ENCODE results near the gene DUSP15.
"Not testable (repeated sequence)": the region's sequence is repeated elsewhere in the genome, so short reads cannot be mapped to it uniquely, and the experiment has no call there.

DUSP15 gene, protein sequence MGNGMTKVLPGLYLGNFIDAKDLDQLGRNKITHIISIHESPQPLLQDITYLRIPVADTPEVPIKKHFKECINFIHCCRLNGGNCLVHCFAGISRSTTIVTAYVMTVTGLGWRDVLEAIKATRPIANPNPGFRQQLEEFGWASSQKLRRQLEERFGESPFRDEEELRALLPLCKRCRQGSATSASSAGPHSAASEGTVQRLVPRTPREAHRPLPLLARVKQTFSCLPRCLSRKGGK

DNA sequence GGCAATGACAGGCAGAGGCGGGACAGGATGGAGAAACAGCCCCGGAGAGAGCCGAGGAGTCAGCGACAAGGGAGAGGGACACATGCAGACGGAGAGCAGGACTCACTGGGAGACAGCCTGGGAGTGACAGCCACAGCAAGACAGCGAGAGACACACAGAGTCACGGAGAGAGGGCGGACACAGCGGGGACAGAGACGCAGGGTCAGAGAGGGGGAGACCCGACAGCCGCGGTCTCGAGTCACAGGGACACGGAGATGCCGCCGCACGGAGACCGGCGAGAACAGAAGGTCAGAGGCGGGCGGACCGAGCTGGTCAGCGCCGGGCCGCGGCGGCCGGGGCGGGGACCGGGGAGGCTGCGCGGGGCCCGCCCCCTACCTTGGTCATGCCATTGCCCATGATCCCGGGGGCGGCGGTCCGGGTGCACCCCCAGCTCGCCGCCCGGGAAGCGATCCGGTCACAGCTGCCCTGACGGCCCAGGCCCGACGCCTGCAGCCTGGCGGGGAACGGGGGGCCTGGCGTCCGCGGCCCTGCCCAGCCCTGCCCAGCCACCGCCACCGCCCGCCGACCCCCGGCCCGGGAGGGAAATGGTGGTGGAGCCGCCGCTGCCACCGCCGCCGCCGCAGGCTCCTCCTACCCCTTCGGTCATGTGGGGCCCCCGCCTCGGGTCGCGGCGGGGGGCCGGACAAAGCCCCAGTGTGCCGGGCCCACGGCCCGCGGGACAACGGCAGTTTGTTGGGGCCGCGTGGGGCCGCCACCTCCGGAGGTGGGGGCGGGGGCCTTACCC, at the start of gene DUSP15, which contains the start of gene TTLL9:
TSS of gene DUSP15 (minus strand) at position 586 of the 784 bp plus-strand sequence. CDS start at position 396, 190 bp downstream.
TSS of gene TTLL9 (plus strand) at position 693 of the 784 bp plus-strand sequence. CDS start 493 bp downstream, outside the sequence.
- no peak for DNase-seq

DNA sequence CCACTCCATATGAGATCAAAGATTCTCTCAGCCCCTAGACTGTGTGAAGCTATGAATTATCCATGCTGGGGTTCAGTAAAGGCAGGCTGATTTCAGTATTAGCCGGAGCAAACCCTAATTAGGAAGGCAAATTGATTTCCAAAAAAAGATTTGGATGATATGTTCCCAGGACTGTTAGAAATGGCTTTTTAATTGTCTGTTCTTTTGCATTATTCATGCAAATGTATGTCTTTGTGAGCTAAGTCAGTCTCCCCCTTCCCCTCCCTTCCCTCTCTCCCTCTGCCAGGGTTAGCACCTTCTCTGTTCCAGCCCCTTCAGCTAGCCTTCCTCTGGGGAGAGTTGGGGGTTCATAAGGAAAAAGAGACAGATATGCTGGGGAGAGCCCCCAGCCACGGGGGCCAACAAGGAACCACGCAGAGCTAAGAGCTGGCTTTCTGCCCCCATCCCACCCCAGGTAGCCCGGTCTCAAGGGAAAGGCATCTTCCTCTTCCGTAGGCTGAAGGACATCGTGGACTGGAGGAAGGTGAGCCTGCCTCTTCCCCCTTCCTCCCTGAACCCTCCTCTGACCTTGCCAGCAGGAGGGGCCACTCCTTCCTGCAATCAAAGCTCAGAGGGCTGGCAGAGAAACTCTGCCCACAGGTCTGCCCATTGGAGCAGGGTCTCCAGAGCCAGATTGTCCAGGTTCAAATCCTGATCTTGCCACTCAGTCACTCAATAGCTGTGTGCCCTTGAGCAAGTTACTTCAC, 49.3 kb upstream of the DUSP15 start:
- DNase-seq = no peak

DNA sequence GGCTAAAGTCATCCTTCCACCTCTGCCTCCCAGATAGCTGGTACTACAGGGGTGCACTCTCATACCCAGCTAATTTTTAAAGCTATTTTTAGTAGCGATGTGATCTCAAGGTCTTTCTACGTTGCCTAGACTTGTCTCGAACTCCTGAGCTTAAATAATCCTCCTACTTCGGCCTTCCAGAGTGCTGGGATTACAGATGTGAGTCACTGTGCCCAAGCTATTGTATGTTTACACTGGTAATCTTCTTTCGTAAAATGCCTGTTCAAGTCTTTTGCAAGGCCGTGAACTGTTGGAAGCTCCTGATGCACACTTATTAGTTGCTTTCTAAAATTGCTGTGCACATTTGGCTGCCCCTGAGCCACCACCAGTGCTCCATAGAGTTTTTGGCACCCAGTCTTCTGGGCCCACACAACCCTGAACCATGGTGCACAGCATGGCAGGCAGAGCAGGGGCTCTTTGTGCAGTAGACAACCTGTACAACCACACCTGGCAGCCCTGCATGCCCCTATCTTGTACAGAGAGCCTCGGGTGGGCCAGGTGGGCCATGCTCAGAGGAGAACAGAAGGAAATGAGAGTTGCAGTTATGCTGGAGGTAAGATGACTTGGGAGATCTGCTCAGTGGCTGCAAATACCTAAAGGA, 48.3 kb upstream of the DUSP15 start:
- no peak for DNase-seq

DNA sequence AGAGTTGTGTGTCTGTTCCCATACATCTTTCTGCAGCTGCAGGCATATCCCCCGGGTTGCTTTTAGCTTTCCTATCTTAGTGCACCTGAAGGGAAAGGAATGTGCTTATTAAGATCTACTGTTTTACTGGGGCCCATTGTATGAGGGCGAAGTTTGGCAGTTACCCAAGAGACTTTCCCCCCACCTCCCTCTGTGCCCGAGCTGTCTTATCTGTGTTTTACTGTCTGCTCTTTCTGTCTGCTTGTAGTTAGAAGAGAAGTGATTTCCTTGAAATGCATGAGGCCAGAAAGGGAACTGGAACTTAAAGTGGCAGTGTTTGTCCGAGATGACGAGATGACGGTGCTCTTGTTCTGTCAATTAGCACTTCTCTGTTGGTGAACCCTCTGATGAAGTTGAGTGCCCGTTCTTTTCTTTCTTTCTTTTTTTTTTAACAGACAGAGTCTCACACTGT, 47.7 kb upstream of the DUSP15 start:
- not testable (repeated sequence) for DNase-seq

DNA sequence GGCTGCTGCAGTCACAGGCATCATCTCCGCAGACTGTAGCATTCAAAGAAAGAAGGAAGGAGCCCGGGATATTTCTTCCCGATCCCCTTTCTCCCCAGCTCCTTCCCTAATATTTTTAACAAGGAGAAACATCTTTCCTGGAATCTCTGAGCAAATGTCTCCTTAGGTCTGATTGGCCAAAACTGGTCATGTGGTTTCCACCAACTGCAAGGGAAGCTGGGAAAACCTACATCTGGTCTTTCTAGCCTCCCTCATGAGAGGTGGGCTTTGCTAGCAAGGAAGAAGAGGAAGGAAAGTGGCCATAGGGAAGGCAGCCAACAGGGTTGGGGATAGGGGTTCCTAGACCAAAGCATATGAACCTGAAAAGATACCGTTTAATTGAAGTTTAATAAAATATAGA, 46.4 kb upstream of the DUSP15 start:
- DNase-seq = no peak

DNA sequence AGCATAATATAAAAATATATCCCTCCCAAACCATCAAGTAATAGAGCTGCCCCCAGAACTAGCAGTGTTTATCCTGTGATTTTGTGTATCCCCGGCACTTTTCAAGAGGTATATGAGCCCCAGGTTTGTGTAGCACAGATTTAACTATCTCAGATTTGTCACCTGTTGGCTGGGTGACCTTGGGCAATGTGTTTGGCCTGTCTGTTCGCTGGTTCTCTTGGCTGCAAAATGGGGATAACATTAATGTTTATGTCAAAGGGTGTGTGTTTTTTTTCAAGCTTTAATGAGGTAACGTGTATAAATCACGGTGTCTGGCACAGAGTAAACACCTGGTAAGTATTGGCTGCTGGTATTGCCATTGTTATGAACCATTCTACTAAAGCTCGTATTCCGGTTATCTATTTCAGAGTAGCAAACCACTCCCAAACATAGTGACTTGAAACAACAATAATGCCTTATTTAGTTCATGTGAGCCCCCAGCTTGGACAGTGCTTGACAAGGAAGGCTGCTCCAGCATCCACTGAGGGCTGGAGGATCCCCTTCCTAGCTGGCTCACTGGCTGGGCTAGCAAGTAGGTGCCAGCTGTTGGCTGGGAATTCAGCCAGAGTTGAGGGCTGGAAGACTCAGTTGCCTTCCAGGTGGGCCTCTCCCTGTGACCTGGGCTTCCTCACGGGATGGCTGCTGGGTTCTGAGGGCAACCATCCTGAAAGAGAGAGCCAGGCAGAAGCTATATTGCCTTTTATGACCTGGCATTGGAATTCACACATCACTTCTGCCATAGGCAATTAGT, 45.4 kb upstream of the DUSP15 start:
- no peak for DNase-seq

DNA sequence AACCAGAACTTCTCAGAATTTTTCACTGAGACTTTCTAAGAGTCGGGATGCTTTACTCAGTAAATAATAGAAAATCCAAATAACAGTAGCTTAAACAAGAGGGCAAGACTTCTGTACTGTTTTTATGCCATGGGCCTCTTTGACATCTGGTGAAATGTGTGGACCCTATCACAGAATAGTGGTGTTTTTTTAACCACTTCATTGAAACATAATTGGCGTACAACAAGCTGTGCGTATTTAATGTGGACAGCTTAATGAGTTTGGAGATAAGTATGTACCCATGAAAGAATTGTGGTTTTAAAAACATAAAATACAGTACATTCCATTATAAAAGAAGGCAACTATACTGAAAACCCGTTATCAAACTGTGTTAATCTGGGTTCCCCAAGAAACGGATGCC, 43.8 kb upstream of the DUSP15 start:
- DNase-seq = no peak

DNA sequence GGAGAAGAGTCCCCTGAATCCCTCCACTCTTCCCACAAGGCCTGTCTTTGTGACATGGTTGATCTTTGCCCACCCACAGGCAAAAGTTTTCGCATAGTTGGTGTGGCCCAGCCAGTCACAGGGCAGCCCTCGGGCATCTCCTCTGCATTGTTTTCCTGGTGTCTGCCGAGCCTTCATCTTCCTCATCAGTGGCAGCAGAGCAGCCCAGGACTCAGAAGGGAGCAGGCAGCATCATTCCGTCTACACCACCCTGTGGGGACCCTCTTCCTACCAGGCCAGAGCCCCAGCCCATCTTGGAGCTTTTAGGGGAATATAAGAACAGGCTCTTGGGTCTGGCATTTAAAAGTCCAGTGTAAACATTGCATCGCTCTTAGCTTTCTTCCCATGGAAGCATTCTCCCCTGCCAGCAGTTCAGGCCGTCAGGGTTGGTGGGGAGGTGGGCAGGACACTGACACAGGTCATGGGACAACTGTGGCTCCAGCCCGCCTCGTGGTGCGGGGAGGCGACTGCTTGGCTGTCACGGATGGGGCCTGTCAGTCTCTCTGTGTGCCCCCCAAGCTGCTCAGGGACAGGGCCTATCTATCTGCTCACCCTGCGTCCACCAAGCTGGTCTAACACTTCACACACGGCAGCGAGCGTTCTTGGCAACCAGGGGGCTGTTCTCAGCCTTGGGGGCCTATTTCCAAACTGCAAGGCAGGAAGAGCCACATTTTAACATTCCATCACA, 43.3 kb upstream of the DUSP15 start:
- DNase-seq = no peak

DNA sequence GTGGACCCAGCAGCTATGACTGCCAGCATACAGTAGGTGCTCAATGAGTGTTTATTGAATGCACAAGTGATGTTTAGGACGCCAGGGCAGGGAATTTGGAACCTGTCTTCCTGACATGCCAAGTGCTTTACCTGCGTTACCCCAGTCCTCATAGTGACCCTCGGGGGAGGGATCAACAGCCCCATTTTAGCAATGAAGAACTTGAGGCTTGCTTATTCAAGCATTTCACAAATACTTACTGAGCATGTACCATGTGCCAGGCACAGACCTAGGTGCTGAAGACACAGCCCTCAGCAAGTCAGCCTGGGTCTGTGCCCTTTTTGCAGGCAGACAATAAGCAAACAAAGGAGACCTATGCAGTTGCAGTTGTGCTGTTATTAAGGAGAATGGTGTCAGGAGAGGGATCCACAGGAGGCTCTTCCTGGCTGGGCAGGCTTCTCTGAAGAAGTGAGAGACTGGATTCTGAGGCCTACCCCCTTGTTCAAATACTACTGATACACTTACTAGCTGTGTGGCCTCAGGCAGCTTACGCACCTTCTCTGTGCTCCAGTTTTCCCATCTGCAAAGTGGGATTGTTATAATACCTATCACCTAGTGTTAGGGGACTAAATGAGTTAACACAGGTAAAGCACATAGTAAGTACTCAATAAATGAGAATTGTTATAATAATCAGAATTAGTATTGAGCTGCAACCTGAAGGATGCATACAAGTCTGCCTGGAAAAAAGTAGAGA, 39.9 kb upstream of the DUSP15 start:
- no peak for DNase-seq

DNA sequence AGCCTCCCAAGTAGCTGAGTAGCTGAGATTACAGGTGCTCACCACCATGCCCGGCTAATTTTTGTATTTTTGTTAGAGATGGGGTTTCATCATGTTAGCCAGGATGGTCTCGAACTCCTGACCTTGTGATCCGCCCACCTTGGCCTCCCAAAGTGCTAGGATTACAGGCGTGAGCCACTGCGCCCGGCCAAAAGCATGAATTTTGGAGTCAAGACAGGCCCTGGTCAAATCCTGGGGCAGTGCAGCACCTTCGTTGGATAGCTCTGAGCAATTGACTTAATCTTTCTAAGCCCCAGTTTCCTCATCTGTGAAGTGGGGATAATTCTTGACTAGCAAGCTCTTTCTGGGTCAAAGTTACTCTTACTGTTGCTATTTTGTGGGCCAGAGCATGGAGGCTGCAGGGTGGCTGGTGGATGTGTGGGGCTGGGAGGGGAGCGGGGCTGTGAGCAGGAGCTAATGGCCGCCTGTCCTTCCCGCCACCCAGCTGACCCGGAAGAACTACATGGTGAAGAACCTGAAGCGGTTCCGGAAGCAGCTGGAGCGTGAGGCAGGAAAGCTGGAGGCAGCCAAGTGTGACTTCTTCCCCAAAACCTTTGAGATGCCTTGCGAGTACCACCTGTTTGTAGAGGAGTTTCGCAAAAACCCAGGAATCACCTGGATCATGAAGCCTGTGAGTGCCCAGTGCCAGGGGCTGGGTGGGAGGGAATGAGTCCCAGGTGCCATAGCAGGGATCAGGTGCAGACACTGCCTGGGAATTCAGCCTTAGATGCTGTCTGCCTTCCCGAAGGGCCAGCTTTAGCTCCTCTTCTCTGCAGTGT, 39.1 kb upstream of the DUSP15 start:
- no peak for DNase-seq

DNA sequence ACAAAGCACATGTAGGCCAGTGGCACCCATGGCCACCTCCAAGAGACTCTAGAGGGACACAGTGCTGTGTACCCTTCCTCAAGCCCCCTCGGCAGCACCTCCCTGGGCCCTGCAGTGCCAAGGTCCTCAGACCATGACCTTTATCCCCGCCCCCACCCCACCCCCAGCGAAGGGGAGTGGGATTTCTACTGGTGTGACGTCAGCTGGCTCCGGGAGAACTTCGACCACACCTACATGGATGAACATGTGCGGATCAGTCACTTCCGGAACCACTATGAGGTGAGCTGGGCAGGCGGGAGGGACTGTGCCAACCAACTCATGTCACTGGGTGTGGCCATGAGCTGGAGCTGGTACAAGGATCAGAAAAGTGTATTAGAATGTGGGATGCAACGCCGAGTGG, 38.1 kb upstream of the DUSP15 start:
- DNase-seq = no peak

DNA sequence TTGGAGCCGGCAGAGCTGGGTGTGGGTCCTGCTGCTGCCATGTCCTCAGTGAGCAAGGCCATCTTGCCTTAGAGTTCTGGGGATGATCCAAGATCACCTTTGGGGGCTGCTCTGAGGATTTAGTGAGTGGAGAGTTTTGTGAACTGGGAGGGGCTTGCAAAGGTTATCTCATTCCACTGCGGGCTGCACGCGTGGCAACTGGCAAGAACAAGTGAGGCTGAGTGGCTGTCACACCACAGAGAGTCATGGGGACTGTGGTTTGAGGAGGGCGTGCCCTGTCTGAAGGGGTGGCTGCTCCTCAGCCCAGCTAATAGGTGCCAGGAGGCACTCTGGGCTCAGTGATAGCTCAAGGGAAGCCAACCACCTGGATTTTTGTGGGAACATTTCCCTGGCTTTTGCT, 37.7 kb upstream of the DUSP15 start:
- no peak for DNase-seq

DNA sequence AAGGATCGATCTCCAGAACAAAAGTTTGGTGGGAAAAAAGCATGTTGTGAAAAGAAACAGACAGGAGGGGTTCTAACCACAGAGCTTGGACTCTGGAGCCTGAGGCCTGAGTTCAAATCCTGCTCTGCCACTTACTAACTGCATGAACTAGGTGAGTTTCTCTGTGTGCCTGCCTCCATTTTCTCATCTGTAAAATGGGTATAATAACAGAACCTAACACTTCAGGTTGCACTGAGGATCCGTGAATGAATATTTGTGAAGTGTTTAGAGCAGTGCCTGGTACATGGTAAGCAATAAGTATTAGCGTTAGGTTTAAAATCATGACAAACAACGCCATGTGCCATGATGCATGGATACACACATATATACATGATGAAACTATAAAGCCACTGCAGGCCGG, 36.7 kb upstream of the DUSP15 start:
- DNase-seq = no peak

DNA sequence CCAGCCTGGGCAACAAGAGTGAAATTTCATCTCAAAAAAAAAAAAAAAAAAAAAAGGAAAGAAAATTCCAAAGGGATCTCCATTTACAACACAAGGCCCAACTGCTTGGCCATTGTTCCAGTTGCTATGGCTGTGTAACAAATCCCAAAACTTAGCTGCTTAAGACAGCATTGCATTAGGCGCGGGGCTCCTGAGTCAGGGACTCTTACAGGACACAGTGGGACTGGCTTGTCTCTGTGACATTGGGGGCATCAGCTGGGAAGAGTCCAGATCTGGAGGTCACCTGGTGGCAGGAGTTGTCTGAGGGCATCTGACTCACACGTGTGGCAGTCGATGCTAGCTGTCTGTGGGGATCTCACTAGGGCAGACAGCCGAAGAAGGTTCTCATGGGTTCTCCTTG, 35.7 kb upstream of the DUSP15 start:
- no peak for DNase-seq

DNA sequence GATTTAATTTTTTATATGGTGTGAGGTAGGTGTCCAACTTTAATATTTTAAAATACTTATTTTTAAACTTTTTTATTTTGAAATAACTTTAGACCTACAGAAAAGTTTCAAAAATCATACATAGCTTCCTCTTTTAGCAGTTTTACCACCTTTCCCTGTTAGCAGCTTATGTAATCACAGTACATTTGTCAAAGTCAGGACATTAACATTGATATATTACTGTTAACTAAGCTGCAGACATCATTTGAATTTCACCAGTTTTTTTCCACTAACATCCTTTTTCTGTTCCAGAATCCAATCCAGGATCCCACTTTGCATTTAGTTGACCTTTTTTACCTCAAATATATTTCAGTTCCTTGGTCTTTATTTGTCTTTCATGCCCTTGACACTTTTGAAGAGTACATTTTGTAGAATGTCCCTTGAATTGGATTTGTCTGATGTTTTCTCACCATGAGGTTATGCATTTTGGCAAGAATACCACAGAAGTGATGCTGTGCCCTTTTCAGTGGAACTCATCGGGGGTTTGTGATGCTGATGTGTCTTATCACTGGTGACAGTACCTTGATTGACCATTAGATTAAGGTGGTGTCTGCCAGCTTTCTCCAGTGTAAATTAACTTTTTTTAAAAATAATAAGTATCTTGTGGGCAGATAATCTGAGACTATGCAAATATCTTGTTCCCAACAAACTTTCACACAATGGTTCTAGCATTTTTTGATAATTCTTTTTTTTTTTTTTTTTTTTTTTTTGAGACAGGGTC, 33.5 kb upstream of the DUSP15 start:
- no peak for DNase-seq

DNA sequence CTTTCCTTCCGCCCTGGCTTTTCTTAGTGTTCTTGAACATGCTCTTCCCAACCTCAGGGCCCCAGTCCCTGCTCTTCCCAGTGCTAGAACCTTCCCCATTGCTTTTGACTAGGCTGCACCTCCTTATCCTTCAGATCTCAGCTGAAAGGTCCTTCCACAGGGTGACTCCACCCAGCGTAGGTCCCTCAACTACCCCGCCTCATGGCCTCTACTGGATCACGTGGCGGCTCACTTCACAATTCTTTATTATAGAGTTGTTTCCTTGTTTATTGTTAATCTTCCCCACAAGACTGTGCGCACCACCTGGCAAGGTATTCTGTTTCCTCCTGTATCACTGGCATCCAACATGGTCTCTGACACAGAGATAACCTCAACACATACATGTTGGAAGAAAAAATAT, 31.3 kb upstream of the DUSP15 start:
- no peak for DNase-seq

DNA sequence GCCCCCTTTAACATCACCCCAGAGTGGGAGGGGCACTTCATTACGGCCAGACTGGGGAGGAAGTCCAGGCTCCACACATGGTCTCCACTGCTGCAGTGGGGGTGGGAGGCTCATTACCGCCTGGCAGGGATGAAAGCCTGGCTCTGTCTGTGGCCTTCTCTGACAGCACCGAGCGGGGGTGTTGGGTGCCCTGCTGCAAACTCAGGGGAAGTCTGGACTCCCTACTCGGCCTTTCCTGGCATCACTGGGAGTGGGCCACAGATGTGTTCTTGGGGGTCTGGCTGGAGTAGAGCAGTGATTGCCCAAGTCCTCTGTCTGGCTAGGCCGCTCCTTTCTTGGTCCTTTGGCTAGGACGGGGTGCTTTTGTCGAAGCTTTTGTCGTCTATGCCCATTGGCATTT, 27.2 kb upstream of the DUSP15 start:
- DNase-seq = no peak

DNA sequence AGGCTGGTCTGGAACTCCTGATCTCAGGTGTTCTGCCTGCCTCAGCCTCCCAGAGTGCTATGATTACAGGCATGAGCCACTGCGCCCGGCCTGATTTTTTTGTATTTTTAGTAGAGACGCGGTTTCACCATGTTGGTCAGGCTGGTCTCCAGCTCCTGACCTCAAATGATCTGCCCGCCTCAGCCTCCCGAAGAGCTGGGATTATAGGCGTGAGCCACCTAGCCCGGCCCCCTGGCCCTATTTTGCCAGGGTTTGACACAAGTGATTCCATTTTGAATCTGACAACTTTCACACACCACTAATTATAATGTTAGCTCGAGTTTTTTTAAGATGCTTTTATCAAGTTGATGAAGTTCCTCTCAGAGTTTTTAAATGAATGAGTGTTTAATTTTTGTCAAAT, 25.7 kb upstream of the DUSP15 start:
- DNase-seq = no peak

DNA sequence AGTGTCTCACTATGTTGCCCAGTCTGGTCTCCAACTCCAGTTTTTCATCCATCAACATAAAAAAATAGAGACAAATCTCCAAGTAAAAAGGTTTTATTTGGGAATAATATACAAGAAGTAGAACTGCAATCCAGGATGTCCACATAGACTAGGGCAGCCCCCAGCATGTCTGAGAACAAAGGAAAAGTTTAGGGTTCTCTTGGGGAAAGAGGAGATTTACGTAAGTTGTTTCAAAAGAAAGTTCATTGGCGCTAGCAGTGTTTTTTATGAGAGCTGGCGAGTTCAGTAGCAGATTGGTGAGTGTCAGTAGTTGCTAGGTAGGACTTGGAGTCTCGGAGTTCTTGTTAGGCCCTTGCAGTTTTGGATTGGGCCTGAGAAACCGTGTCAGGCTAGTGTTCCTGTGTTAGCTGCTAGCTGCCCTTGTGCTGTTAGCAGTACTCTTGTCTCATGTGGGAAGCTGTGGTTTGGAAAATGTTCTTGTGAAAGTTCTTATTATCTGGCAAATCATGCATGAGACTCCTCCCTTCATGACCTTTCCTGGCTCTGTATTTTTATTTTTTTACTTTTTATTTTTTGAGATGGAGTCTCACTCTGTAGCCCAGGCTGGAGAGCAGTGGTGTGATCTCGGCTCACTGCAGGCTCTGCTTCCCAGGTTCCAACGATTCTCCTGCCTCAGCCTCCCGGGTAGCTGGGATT, 24.8 kb upstream of the DUSP15 start:
- DNase-seq = no peak
